Transverse colon (tissue), 4 donors: Measurements from ENCODE around the gene HOPX. TPM values are rescaled to one million over a fixed set of nuclear protein-coding genes. Genes with fewer than 3 reads are reported as not detected.

Experiments
- DNase-seq: peaks from one replicate; pipeline ENCODE4 v3.0.0-alpha.2; 2019
- H3K27ac ChIP-seq, 4 donors: fragments of 200-600 bp; sonication (generic); 2 replicates each; pipeline ENCODE4 v1.5.1; 2016 to 2018; ENCODE audit warnings: inconsistent platforms in 4 of 4
- H3K27me3 ChIP-seq: fragments of 200-600 bp; sonication (generic); 2 replicates; pipeline ENCODE4 v1.5.1; 2017; ENCODE audit warnings: inconsistent platforms
- H3K36me3 ChIP-seq, 4 donors: fragments of 200-600 bp; sonication (generic); 2 replicates each; pipeline ENCODE4 v1.5.1; 2017 to 2019; ENCODE audit warnings: inconsistent platforms in 4 of 4
- H3K4me1 ChIP-seq, 4 donors: fragments of 200-600 bp; sonication (generic); 2 replicates each; pipeline ENCODE4 v1.5.1; 2017 to 2020; ENCODE audit warnings: inconsistent platforms in 4 of 4
- H3K4me3 ChIP-seq, 4 donors: fragments of 200-600 bp; sonication (generic); 1 replicate in 1 of 4; 2 replicates in 3 of 4; pipeline versions ENCODE4 v1.5.1 to v1.6.1; 2017 to 2019; ENCODE audit warnings: inconsistent platforms in 4 of 4
- H3K9me3 ChIP-seq, 2 donors: fragments of 200-600 bp; sonication (generic); 2 replicates each; pipeline ENCODE4 v1.5.1; 2017 to 2019; ENCODE audit warnings: inconsistent platforms in 2 of 2
- CTCF ChIP-seq, 5 experiments: fragments of 200-600 bp in 3 of 5; fragments of 450-650 bp in 2 of 5; sonication (generic) in 3 of 5; IDR thresholded peaks; 1 replicate in 2 of 5; 2 replicates in 3 of 5; pipeline ENCODE4 v1.5.1; 2016 to 2017; ENCODE audit warnings: antibody characterized with exemption in 5 of 5, inconsistent platforms in 3 of 5, mild to moderate bottlenecking in 2 of 5, moderate library complexity in 1 of 5
- EP300 ChIP-seq: sonication (generic); formaldehyde crosslinking; IDR thresholded peaks from one replicate; pipeline ENCODE4 v1.6.1; 2017; ENCODE audit warnings: antibody characterized with exemption, low read depth
- POLR2A ChIP-seq: fragments of 450-650 bp; IDR thresholded peaks from one replicate; pipeline ENCODE4 v1.6.1; 2016; ENCODE audit warnings: antibody characterized with exemption, mild to moderate bottlenecking, moderate library complexity
- POLR2AphosphoS5 ChIP-seq, 3 donors: sonication (generic); formaldehyde crosslinking; IDR thresholded peaks; one replicate each; pipeline ENCODE4 v1.6.1; 2016; ENCODE audit warnings: antibody characterized with exemption in 3 of 3
- WGBS, 2 donors: methylation state at CpG; one replicate each; pipeline ENCODE4 v1.1.5; 2018; ENCODE audit warnings: low coverage in 1 of 2; 5-methylcytosine and 5-hydroxymethylcytosine counted together
- in situ Hi-C, 4 donors: fragments of 200-750 bp; cut with MboI; loops; one replicate each; pipeline versions ENCODE4 v1.15.0 to v1.15.1; 2017; ENCODE audit warnings: low sequenced_read_pairs in 3 of 4, low pct_ligation_motif_present in 1 of 4, low pct_unique_long_range_greater_than_20kb in 1 of 4
- intact Hi-C: fragments of 100-400 bp; cut with DNase I; formaldehyde crosslinking; loops from one replicate; pipeline ENCODE4 v1.15.1; 2023; ENCODE audit warnings: low total_unique reads
- total RNA-seq, 4 donors: library from RNA; depleted of rRNA; stranded (reverse); fragments of >200 nt; gene quantifications; one replicate each; pipeline ENCODE4 v1.1.0, GENCODE V29; 2016

The HOPX gene
- total RNA-seq, 4 donors from 2014 or later, result 2.6 to 27.5 (median 7.7) TPM

- TF ChIP-seq EP300 (no peak), POLR2AphosphoS5 (IDR thresholded peaks at IDR 0.05) (no peak), CTCF (IDR thresholded peaks at IDR 0.05) (no peak), POLR2A (no peak)
- 100% methylated on average over 1 of the region's 1 CpG for WGBS, 2 donors
- in situ Hi-C loops, result no loop called here
Observed at GRCh38 chr4:56651056-56651350, 30.1 kb downstream of the HOPX start.

DNA sequence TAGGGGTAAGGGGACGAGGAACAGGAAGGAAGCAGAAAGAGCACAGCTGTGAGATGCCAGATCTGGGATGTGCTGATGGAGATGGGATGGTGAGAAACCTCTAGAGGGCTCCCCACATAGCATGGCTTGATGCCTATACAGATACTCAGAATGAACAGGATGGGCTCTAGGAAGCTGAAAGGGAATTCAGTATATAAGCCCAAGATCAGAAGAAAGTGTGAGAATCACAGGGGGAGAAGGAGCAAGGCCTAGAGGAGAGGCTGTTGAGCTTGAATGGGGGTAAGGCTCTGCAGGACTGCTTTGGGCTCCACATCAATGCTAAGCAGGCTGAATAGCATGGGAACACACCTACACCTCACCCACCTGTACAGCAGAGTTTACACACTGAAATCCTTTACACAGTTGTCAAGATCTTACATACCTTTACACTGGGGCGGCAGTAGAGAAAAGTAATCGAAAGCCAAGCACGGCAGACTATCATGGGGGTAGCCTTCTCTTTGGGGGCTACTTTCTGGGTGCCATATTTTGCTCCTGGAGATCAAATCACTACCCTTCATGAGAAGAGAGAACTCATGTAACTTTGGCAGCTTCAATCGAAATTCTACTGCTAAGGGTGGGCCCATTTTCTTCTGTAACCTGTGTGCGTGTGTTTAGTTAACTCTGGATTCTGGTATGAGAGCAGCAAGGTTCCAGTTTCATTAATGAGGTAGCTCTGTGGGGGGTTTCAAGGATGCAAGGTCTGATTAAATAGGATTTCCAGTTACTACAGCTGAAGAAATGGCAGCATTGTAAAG lies 30.6 kb downstream of the HOPX start:
- no peak overlapping the region for H3K27ac ChIP-seq

More at GRCh38 chr4:56651056-56651350, 30.1 kb downstream of the HOPX start:
- Histone ChIP-seq H3K4me1 (peaks cover 15 to 30% (median 22%) of the 10 kb centered on the region in 4 donors), H3K4me3 (no peak overlapping the region), H3K27ac (no peak overlapping the region), H3K27me3 (peaks cover 33% of the 10 kb centered on the region), H3K9me3 (peaks cover 0 to 5% of the 10 kb centered on the region in 2 donors), H3K36me3 (no peaks in the 10 kb centered on the region)
- no peak for DNase-seq
- intact Hi-C loops, result no loop called here

DNA sequence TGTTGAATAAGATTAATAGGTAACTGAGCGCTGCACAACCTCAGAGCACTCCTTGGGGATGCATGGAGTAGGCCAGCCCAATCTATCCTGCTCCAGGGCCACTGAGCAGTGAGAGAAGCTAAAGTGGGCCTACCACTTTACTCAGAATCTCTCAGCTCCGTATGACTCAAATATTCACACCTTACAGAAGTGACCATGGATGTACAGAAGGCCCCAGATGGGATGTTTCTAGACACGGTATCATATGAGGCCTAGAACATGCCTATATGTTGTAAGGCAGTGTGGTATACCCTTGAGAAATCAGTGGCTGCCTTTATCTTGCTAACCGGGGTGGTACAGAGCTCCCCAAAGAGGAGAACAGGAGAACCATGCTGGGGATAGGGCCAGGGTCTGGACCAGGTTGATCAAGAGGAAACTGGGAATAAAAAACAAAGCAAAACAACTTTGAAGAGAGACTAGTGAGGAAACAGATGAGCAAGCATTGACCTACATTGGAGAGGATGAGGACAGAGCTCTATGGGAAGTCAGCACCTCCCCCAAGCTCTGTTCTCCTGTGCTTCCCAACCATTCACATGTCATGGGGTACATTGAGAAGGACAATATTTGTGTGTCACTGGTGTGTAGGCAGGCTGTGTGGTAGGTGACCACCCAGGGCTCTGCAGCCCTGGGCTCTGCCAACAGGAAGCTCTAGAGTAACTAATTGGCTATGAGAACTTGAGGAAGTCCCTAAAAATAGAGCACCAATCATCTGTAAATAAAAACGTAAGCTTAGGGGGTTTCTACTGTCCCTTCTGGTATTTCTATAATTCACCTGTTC lies 31.4 kb downstream of the HOPX start:
- H3K27me3 ChIP-seq, result peaks cover 19% of the 10 kb centered on the region
- H3K4me1 ChIP-seq, result peaks cover 10 to 17% (median 13%) of the 10 kb centered on the region in 4 donors
- H3K27ac ChIP-seq, result no peak overlapping the region
- WGBS, 2 donors, result 85 to 100% methylated on average over 1 to 5 of the region's 5 CpGs
- no peak for DNase-seq
- peaks cover 0 to 6% of the 10 kb centered on the region in 2 donors for H3K9me3 ChIP-seq
- TF ChIP-seq EP300 (no peak), CTCF (IDR thresholded peaks at IDR 0.05) (no peak), POLR2AphosphoS5 (IDR thresholded peaks at IDR 0.05) (no peak), POLR2A (no peak)
- H3K36me3 ChIP-seq, result no peaks in the 10 kb centered on the region
- H3K4me3 ChIP-seq, result no peak overlapping the region
- intact Hi-C loops (no loop called here), in situ Hi-C loops (no loop called here)

More for the DNA sequence above, 30.6 kb downstream of the HOPX start:
- Histone ChIP-seq H3K27me3 (peaks cover 27% of the 10 kb centered on the region), H3K4me1 (peaks cover 15 to 24% (median 19%) of the 10 kb centered on the region in 4 donors), H3K4me3 (no peak overlapping the region), H3K9me3 (peaks cover 0 to 6% of the 10 kb centered on the region in 2 donors), H3K36me3 (no peaks in the 10 kb centered on the region)
- no peak for DNase-seq
- in situ Hi-C loops (no loop called here), intact Hi-C loops (no loop called here)
- 75% methylated on average over 6 of the region's 6 CpGs; no CpG with 5 or more reads in 1 of the 2 donors for WGBS, 2 donors
- TF ChIP-seq POLR2AphosphoS5 (IDR thresholded peaks at IDR 0.05) (no peak), CTCF (IDR thresholded peaks at IDR 0.05) (no peak), EP300 (no peak), POLR2A (no peak)

- in situ Hi-C loops, result no loop called here
- H3K4me1 ChIP-seq, result peaks cover 1 to 8% (median 5%) of the 10 kb centered on the region in 4 donors
- TF ChIP-seq EP300, result no peak
- TF ChIP-seq CTCF (IDR thresholded peaks at IDR 0.05), result no peak
- no peak for TF ChIP-seq POLR2A
- no peak for TF ChIP-seq POLR2AphosphoS5 (IDR thresholded peaks at IDR 0.05)
- peaks cover 11% of the 10 kb centered on the region for H3K27me3 ChIP-seq
- H3K27ac ChIP-seq, result no peak overlapping the region
- no peaks in the 10 kb centered on the region for H3K36me3 ChIP-seq
- no peak overlapping the region for H3K4me3 ChIP-seq
- no peak for DNase-seq
- intact Hi-C loops, result no loop called here
- H3K9me3 ChIP-seq, result peaks cover 0 to 6% of the 10 kb centered on the region in 2 donors
Observed at GRCh38 chr4:56648824-56649151, 32.3 kb downstream of the HOPX start.
